Measurements from ENCODE around the gene ITPKC.

Gene ITPKC

DNA sequence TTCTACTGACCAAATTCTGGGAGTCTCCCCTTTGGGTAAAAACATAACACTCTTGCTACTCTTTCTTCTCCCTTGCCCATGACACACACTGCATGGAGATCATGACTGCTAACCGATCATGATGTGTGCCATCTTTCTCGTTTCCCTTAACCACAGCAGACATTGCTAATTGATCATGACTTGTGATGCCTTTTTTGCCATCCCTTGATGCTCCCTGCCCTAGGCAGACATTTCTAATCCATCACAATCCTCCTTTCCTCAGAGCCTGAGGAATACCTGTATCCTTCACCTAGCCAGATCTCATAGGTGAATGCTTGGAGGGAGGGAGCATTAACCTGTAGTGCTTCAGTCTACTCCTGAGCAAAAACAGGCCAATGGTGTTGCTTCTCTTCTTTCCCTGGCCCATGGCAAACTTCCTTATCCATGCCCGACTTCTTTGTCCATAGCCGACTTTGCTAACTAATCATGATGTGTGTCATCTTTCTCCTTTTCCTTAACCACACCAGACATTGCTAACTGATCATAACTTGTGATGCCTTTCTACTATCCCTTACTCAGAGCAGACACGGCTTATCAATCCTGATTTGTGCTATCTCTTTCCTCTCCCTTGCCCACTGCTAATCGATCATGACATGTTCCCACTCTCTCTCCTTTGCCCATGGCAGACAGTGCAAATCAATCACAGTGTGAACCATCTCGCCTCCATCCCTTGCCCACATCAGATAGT lies 44.2 kb upstream of the ITPKC start:
- Histone ChIP-seq H3K27ac (ENCODE audit: low read depth, low read length) (no peak overlapping the region), H3K9ac (ENCODE audit: low read length) (no peak overlapping the region), H3K4me2 (ENCODE audit: low read length) (no peak overlapping the region), H3K79me1 (ENCODE audit: low read length) (no peaks in the 10 kb centered on the region), H2BK120ac (ENCODE audit: low read depth, low read length) (no peak overlapping the region), H3K79me2 (ENCODE audit: control insufficient read depth, insufficient read depth, low read length) (no peaks in the 10 kb centered on the region), H2BK5ac (ENCODE audit: low read length) (no peak overlapping the region), H3K4me3 (ENCODE audit: low read length) (no peak overlapping the region), H3K18ac (ENCODE audit: low read length) (no peak overlapping the region), H3K23ac (ENCODE audit: low read length) (no peak overlapping the region), H3K36me3 (ENCODE audit: control insufficient read depth, insufficient read depth, low read length) (peaks cover 23% of the 10 kb centered on the region), H4K5ac (ENCODE audit: low read length) (no peak overlapping the region), H4K8ac (ENCODE audit: low read depth, low read length) (no peak overlapping the region), H2AK5ac (ENCODE audit: low read length) (no peak overlapping the region), H3K4ac (ENCODE audit: low read depth, low read length) (no peak overlapping the region), H3K56ac (ENCODE audit: low read length) (no peak overlapping the region), H3K4me1 (ENCODE audit: control insufficient read depth, low read depth, low read length) (no peaks in the 10 kb centered on the region), H3K27me3 (ENCODE audit: insufficient read depth, low read length, poor library complexity) (no peaks in the 10 kb centered on the region), H2BK15ac (replicated peaks; ENCODE audit: low read depth) (no peak overlapping the region)
- DNase-seq = no peak
- WGBS (ENCODE audit: extremely low coverage, insufficient coverage, low lambda C conversion rate) = no CpG with 5 or more reads among the region's 7 CpGs

DNA sequence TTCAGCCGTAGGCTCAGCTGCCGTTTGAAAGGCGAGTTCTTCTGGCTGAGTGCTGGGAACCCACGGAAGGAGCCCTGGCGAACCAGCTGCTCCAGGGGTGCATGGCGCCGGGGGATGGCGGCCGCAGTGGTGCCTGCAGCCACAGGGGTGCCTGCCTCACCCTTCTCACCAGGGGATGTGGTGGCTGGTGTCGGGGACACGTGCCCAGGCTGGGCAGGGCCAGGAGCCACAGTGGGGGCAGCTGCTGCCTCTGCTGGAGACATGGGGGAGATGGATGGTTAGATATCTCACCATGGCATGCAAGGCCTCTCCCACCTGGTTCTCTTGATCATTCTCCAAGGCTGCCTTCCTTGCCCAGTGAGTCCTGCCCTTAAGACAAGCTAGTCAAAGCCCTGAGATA lies 43.5 kb upstream of the ITPKC start:
- peaks cover 21% of the 10 kb centered on the region for H3K36me3 ChIP-seq (ENCODE audit: control insufficient read depth, insufficient read depth, low read length)
- no peak overlapping the region for H3K27ac ChIP-seq (ENCODE audit: low read depth, low read length)
- WGBS (ENCODE audit: extremely low coverage, insufficient coverage, low lambda C conversion rate) = no CpG with 5 or more reads among the region's 11 CpGs
- no peak overlapping the region for H3K9ac ChIP-seq (ENCODE audit: low read length)
- H3K56ac ChIP-seq (ENCODE audit: low read length) = no peak overlapping the region
- no peaks in the 10 kb centered on the region for H3K27me3 ChIP-seq (ENCODE audit: insufficient read depth, low read length, poor library complexity)
- no peaks in the 10 kb centered on the region for H3K79me1 ChIP-seq (ENCODE audit: low read length)
- no peak overlapping the region for H4K8ac ChIP-seq (ENCODE audit: low read depth, low read length)
- H2BK5ac ChIP-seq (ENCODE audit: low read length) = no peak overlapping the region
- no peak overlapping the region for H3K4me2 ChIP-seq (ENCODE audit: low read length)
- no peak overlapping the region for H2BK120ac ChIP-seq (ENCODE audit: low read depth, low read length)
- no peak overlapping the region for H3K4me3 ChIP-seq (ENCODE audit: low read length)
- no peak overlapping the region for H3K4ac ChIP-seq (ENCODE audit: low read depth, low read length)
- H3K79me2 ChIP-seq (ENCODE audit: control insufficient read depth, insufficient read depth, low read length) = no peaks in the 10 kb centered on the region
- no peaks in the 10 kb centered on the region for H3K4me1 ChIP-seq (ENCODE audit: control insufficient read depth, low read depth, low read length)
- H2AK5ac ChIP-seq (ENCODE audit: low read length) = no peak overlapping the region
- DNase-seq = no peak
- H3K23ac ChIP-seq (ENCODE audit: low read length) = no peak overlapping the region
- no peak overlapping the region for H3K18ac ChIP-seq (ENCODE audit: low read length)
- no peak overlapping the region for H4K5ac ChIP-seq (ENCODE audit: low read length)
- H2BK15ac ChIP-seq (replicated peaks; ENCODE audit: low read depth) = no peak overlapping the region

DNA sequence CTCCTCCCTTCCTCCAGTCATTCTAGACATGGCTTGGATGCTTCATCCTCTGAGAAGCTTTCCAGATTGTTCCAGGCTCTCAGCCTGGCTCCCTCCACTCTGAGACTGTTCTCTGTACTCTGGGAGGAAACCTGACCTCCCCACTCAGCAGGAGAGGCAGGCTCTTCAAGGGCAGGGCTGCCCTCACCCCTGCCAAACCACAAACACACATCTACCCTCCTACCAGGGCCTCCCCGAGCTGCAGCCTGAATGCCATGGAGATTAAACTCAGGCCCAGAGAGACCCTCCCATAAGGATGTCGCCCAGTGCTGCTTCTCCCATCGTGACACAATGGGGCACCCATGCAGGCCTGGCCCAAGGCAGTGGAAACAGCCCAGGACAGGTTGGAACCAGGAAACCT lies 42.6 kb upstream of the ITPKC start:
- Histone ChIP-seq H2AK5ac (ENCODE audit: low read length) (no peak overlapping the region), H3K79me1 (ENCODE audit: low read length) (no peaks in the 10 kb centered on the region), H3K27me3 (ENCODE audit: insufficient read depth, low read length, poor library complexity) (no peaks in the 10 kb centered on the region), H4K8ac (ENCODE audit: low read depth, low read length) (no peak overlapping the region), H3K18ac (ENCODE audit: low read length) (no peak overlapping the region), H2BK120ac (ENCODE audit: low read depth, low read length) (no peak overlapping the region), H3K27ac (ENCODE audit: low read depth, low read length) (no peak overlapping the region), H3K4ac (ENCODE audit: low read depth, low read length) (no peak overlapping the region), H3K23ac (ENCODE audit: low read length) (no peak overlapping the region), H2BK15ac (replicated peaks; ENCODE audit: low read depth) (no peak overlapping the region), H3K36me3 (ENCODE audit: control insufficient read depth, insufficient read depth, low read length) (peaks cover 17% of the 10 kb centered on the region), H2BK5ac (ENCODE audit: low read length) (no peak overlapping the region), H3K4me2 (ENCODE audit: low read length) (no peak overlapping the region), H3K4me1 (ENCODE audit: control insufficient read depth, low read depth, low read length) (no peaks in the 10 kb centered on the region), H3K79me2 (ENCODE audit: control insufficient read depth, insufficient read depth, low read length) (no peaks in the 10 kb centered on the region), H4K5ac (ENCODE audit: low read length) (no peak overlapping the region), H3K4me3 (ENCODE audit: low read length) (no peak overlapping the region), H3K9ac (ENCODE audit: low read length) (no peak overlapping the region), H3K56ac (ENCODE audit: low read length) (no peak overlapping the region)
- WGBS (ENCODE audit: extremely low coverage, insufficient coverage, low lambda C conversion rate) = no CpG with 5 or more reads among the region's 3 CpGs
- DNase-seq = no peak

DNA sequence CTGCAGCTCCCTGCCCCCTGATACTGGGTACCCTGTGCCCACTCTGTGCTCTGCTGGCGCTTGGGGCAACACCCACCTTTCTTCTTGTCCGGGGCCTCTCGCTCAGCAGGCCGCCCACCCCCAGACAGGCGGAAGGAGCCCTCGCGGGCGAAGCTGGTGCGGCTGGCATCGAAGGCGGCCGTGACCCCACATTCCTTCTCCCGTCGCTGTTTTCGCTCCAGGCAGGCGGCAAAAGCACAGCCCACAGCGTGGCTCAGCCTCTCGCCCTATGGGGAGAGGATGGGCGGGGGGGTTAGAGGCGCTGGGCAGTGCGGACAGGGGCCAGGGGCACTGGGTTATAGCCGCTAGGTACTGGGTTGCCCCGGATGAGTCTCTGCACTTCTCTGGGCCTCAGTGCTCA lies 39.8 kb upstream of the ITPKC start:
- no CpG with 5 or more reads among the region's 23 CpGs for WGBS (ENCODE audit: extremely low coverage, insufficient coverage, low lambda C conversion rate)
- H3K56ac ChIP-seq (ENCODE audit: low read length) = no peak overlapping the region
- no peak overlapping the region for H3K4me3 ChIP-seq (ENCODE audit: low read length)
- H3K27me3 ChIP-seq (ENCODE audit: insufficient read depth, low read length, poor library complexity) = no peaks in the 10 kb centered on the region
- no peaks in the 10 kb centered on the region for H3K4me1 ChIP-seq (ENCODE audit: control insufficient read depth, low read depth, low read length)
- no peak overlapping the region for H3K4ac ChIP-seq (ENCODE audit: low read depth, low read length)
- no peak overlapping the region for H2AK5ac ChIP-seq (ENCODE audit: low read length)
- no peak overlapping the region for H4K8ac ChIP-seq (ENCODE audit: low read depth, low read length)
- no peak overlapping the region for H4K5ac ChIP-seq (ENCODE audit: low read length)
- H2BK15ac ChIP-seq (replicated peaks; ENCODE audit: low read depth) = no peak overlapping the region
- no peak overlapping the region for H2BK120ac ChIP-seq (ENCODE audit: low read depth, low read length)
- H3K27ac ChIP-seq (ENCODE audit: low read depth, low read length) = no peak overlapping the region
- peaks cover 10% of the 10 kb centered on the region for H3K36me3 ChIP-seq (ENCODE audit: control insufficient read depth, insufficient read depth, low read length)
- no peaks in the 10 kb centered on the region for H3K79me2 ChIP-seq (ENCODE audit: control insufficient read depth, insufficient read depth, low read length)
- H3K18ac ChIP-seq (ENCODE audit: low read length) = no peak overlapping the region
- no peak overlapping the region for H3K9ac ChIP-seq (ENCODE audit: low read length)
- no peak for DNase-seq
- H2BK5ac ChIP-seq (ENCODE audit: low read length) = no peak overlapping the region
- H3K23ac ChIP-seq (ENCODE audit: low read length) = no peak overlapping the region
- no peak overlapping the region for H3K4me2 ChIP-seq (ENCODE audit: low read length)
- no peaks in the 10 kb centered on the region for H3K79me1 ChIP-seq (ENCODE audit: low read length)

DNA sequence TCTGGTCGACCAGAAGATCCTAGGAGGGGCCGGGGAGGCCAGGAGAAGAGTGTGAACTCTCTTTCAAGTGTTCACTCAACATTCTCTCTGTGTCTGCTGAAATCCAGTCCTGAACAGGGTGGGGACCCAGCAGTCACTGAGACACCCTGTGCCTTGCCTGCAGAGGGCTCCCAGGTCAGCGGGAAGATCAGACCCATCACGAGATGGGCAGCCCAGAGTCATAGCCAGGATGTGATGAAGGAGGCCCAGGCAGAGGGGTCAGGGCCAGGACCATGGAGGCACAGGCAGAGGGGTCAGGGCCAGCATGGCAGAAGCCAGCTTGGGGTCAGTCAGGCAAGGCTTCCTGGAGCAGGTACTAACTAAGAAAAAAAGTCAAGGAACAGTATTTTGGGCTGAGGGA lies 35.9 kb upstream of the ITPKC start:
- no peak overlapping the region for H4K8ac ChIP-seq (ENCODE audit: low read depth, low read length)
- H3K27ac ChIP-seq (ENCODE audit: low read depth, low read length) = no peak overlapping the region
- no peaks in the 10 kb centered on the region for H3K27me3 ChIP-seq (ENCODE audit: insufficient read depth, low read length, poor library complexity)
- no CpG with 5 or more reads among the region's 4 CpGs for WGBS (ENCODE audit: extremely low coverage, insufficient coverage, low lambda C conversion rate)
- H2AK5ac ChIP-seq (ENCODE audit: low read length) = no peak overlapping the region
- no peak overlapping the region for H2BK15ac ChIP-seq (replicated peaks; ENCODE audit: low read depth)
- H3K56ac ChIP-seq (ENCODE audit: low read length) = no peak overlapping the region
- H2BK120ac ChIP-seq (ENCODE audit: low read depth, low read length) = no peak overlapping the region
- no peak overlapping the region for H4K5ac ChIP-seq (ENCODE audit: low read length)
- H3K79me1 ChIP-seq (ENCODE audit: low read length) = no peaks in the 10 kb centered on the region
- no peak overlapping the region for H3K23ac ChIP-seq (ENCODE audit: low read length)
- H2BK5ac ChIP-seq (ENCODE audit: low read length) = no peak overlapping the region
- H3K4me3 ChIP-seq (ENCODE audit: low read length) = no peak overlapping the region
- H3K9ac ChIP-seq (ENCODE audit: low read length) = no peak overlapping the region
- H3K4me2 ChIP-seq (ENCODE audit: low read length) = no peak overlapping the region
- no peak overlapping the region for H3K18ac ChIP-seq (ENCODE audit: low read length)
- DNase-seq = no peak
- no peaks in the 10 kb centered on the region for H3K79me2 ChIP-seq (ENCODE audit: control insufficient read depth, insufficient read depth, low read length)
- peaks cover 8% of the 10 kb centered on the region for H3K36me3 ChIP-seq (ENCODE audit: control insufficient read depth, insufficient read depth, low read length)
- H3K4me1 ChIP-seq (ENCODE audit: control insufficient read depth, low read depth, low read length) = no peaks in the 10 kb centered on the region
- no peak overlapping the region for H3K4ac ChIP-seq (ENCODE audit: low read depth, low read length)

DNA sequence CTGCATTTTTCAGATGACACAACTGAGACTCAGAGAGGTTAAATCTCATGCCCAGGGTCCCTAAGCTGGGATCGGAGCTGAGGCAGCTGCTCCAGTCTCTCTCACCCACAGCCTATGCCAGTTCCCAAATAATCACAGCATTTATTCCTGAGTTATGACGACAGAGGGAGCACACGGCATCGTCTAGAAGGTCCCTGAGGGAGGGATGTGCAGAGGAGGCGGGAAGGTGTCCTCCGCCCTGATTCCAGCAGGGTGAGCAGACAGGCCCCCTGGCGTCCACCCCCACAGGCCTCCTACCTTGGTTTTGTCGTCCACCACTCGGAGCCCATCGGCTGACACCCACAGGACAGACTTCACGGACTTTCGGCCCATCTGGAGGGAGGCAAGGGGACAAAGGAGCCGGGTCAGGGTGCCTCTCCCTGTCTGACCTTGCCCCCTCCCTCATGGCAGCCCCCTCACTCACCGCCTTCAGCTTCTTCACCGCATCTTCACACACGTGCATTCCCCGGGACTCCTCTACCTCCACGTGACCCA lies 34.4 kb upstream of the ITPKC start:
- Histone ChIP-seq H3K4me3 (ENCODE audit: low read length) (no peak overlapping the region), H3K79me1 (ENCODE audit: low read length) (no peaks in the 10 kb centered on the region), H4K5ac (ENCODE audit: low read length) (no peak overlapping the region), H3K36me3 (ENCODE audit: control insufficient read depth, insufficient read depth, low read length) (peaks cover 8% of the 10 kb centered on the region), H4K8ac (ENCODE audit: low read depth, low read length) (no peak overlapping the region), H2BK120ac (ENCODE audit: low read depth, low read length) (no peak overlapping the region), H3K18ac (ENCODE audit: low read length) (no peak overlapping the region), H3K27ac (ENCODE audit: low read depth, low read length) (no peak overlapping the region), H3K56ac (ENCODE audit: low read length) (no peak overlapping the region), H3K4me1 (ENCODE audit: control insufficient read depth, low read depth, low read length) (no peaks in the 10 kb centered on the region), H3K79me2 (ENCODE audit: control insufficient read depth, insufficient read depth, low read length) (no peaks in the 10 kb centered on the region), H2AK5ac (ENCODE audit: low read length) (no peak overlapping the region), H2BK5ac (ENCODE audit: low read length) (no peak overlapping the region), H2BK15ac (replicated peaks; ENCODE audit: low read depth) (no peak overlapping the region), H3K23ac (ENCODE audit: low read length) (no peak overlapping the region), H3K9ac (ENCODE audit: low read length) (no peak overlapping the region), H3K4me2 (ENCODE audit: low read length) (no peak overlapping the region), H3K4ac (ENCODE audit: low read depth, low read length) (no peak overlapping the region), H3K27me3 (ENCODE audit: insufficient read depth, low read length, poor library complexity) (no peaks in the 10 kb centered on the region)
- no peak for DNase-seq
- WGBS (ENCODE audit: extremely low coverage, insufficient coverage, low lambda C conversion rate) = no CpG with 5 or more reads among the region's 18 CpGs
